Progenitor cell of endocrine pancreas (in vitro differentiated cells): ENCODE measurements around the gene MATN3. TPM values are rescaled to one million over a fixed set of nuclear protein-coding genes. Genes with fewer than 3 reads are reported as not detected.

Source experiments
- DNase-seq: peaks from one replicate; pipeline ENCODE4 v3.0.0; 2021; ENCODE audit warnings: low spot score; ENCODE audit not compliant: unreplicated experiment
- H3K27ac Mint-ChIP-seq: 2 replicates; pipeline ENCODE4 v1.8.0; 2021; ENCODE audit warnings: mild to moderate bottlenecking, moderate library complexity, mixed read lengths
- H3K27me3 Mint-ChIP-seq: 2 replicates; pipeline ENCODE4 v1.8.0; 2021; ENCODE audit warnings: mixed read lengths
- H3K36me3 Mint-ChIP-seq: 2 replicates; pipeline ENCODE4 v1.8.0; 2022; ENCODE audit warnings: mixed read lengths; ENCODE audit not compliant: insufficient read depth
- H3K4me1 Mint-ChIP-seq: 2 replicates; pipeline ENCODE4 v1.8.0; 2021; ENCODE audit warnings: low read depth, mixed read lengths
- H3K4me3 Mint-ChIP-seq: 2 replicates; pipeline ENCODE4 v1.8.0; 2021; ENCODE audit warnings: low read depth, mild to moderate bottlenecking, moderate library complexity, mixed read lengths
- H3K9me3 Mint-ChIP-seq: 2 replicates; pipeline ENCODE4 v1.8.0; 2021; ENCODE audit warnings: low read depth, mixed read lengths
- total RNA-seq: library from RNA; stranded (reverse); gene quantifications from 2 replicates; pipeline ENCODE4 v1.2.1, GENCODE V29; 2021
- TF ChIP-seq, protein P1 (sequence below): fragments of 200-600 bp; sonication (generic); IDR thresholded peaks from one replicate; pipeline ENCODE4 v1.5.0; 2021; ENCODE audit warnings: antibody characterized with exemption, mild to moderate bottlenecking; ENCODE audit not compliant: unreplicated experiment

The MATN3 gene
- total RNA-seq, 1 donor from 2014 or later: 2.5 TPM

DNA sequence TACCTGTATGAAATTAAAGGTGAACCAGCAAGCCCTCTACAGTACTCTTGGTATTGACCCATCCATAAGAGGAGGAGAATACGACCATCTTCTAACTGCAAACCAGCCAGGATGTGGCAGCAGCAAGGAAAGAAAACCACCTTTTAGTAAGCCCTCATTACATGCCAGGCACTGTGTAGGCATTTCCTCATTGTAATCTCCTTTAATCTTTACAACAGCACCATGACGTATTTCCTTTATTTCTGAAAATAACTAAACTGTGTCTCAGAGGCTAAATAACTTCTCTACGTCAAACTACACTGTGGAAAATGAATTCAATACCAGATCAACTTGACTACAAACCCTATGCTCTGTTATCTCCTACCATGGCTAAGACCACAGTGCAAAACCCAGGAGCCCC is 40.8 kb downstream of the MATN3 start:
- TF ChIP-seq, protein P1, sequence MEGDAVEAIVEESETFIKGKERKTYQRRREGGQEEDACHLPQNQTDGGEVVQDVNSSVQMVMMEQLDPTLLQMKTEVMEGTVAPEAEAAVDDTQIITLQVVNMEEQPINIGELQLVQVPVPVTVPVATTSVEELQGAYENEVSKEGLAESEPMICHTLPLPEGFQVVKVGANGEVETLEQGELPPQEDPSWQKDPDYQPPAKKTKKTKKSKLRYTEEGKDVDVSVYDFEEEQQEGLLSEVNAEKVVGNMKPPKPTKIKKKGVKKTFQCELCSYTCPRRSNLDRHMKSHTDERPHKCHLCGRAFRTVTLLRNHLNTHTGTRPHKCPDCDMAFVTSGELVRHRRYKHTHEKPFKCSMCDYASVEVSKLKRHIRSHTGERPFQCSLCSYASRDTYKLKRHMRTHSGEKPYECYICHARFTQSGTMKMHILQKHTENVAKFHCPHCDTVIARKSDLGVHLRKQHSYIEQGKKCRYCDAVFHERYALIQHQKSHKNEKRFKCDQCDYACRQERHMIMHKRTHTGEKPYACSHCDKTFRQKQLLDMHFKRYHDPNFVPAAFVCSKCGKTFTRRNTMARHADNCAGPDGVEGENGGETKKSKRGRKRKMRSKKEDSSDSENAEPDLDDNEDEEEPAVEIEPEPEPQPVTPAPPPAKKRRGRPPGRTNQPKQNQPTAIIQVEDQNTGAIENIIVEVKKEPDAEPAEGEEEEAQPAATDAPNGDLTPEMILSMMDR: no peak
- Mint-ChIP-seq H3K36me3 (peaks cover 10% of the 10 kb centered on the region), H3K4me1 (no peaks in the 10 kb centered on the region), H3K9me3 (no peaks in the 10 kb centered on the region), H3K27ac (no peak overlapping the region), H3K27me3 (no peaks in the 10 kb centered on the region), H3K4me3 (no peak overlapping the region)
- no peak for DNase-seq

GRCh38 chr2:19963386-19963785 is 49.1 kb downstream of the MATN3 start:
- TF ChIP-seq, protein P1: no peak
- Mint-ChIP-seq H3K9me3 (peaks cover 2% of the 10 kb centered on the region), H3K36me3 (peaks cover 18% of the 10 kb centered on the region), H3K27ac (no peak overlapping the region), H3K27me3 (no peaks in the 10 kb centered on the region), H3K4me3 (no peak overlapping the region), H3K4me1 (peaks cover 3% of the 10 kb centered on the region)
- no peak for DNase-seq

- no peaks in the 10 kb centered on the region for H3K27me3 Mint-ChIP-seq
- TF ChIP-seq, protein P1: peak; percentile 82
- no peak overlapping the region for H3K27ac Mint-ChIP-seq
- H3K36me3 Mint-ChIP-seq: peaks cover 5% of the 10 kb centered on the region
- H3K4me3 Mint-ChIP-seq: no peak overlapping the region
- peak; percentile 35 for DNase-seq
- H3K9me3 Mint-ChIP-seq: no peaks in the 10 kb centered on the region
- H3K4me1 Mint-ChIP-seq: no peaks in the 10 kb centered on the region
Observed at GRCh38 chr2:19955544-19956422, 56.7 kb downstream of the MATN3 start.

- Mint-ChIP-seq H3K4me3 (no peak overlapping the region), H3K36me3 (peaks cover 19% of the 10 kb centered on the region), H3K27ac (no peak overlapping the region), H3K9me3 (no peaks in the 10 kb centered on the region), H3K4me1 (peaks cover 6% of the 10 kb centered on the region), H3K27me3 (peaks cover 23% of the 10 kb centered on the region)
- DNase-seq: no peak
- TF ChIP-seq, protein P1: no peak
Observed at GRCh38 chr2:19949071-19949470, 63.4 kb downstream of the MATN3 start.

DNA sequence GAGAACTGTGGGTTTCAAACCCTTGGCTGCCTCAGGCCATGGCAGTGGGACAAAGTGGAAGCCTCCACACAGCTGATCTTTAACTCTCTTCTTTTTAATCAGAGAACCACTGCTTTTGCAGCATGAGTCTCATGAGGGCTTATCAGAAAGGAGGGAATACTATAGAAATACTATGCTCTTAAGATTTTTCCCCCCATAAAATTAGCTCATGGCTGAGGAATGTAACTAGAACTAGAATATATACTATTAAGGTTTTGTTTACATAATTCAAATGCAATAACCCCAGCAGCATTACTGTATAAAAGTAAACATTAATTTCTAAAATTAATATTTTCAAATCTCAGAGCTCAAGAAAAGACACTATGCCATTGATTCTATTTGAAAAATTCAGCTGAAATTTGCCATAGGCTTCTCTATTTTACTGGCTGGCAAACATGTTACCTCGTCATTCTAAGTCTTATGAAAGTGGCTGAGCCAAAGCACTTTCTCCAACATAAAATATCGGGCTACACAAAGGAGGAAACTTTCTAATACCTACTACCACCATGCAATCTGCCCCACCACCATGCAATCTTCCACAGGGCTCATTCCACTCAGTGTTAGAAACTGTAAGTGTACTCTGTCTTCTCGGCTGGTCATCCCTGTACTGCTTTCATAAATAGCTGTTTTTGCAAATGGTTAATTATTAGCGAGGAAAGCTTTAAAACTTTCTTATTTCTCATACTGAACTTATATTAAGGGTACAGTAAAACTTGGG is 65.1 kb downstream of the MATN3 start:
- DNase-seq: no peak
- H3K27me3 Mint-ChIP-seq: peaks cover 29% of the 10 kb centered on the region
- H3K4me1 Mint-ChIP-seq: peaks cover 17% of the 10 kb centered on the region
- peaks cover 15% of the 10 kb centered on the region for H3K36me3 Mint-ChIP-seq
- no peaks in the 10 kb centered on the region for H3K9me3 Mint-ChIP-seq
- TF ChIP-seq, protein P1: no peak
- H3K4me3 Mint-ChIP-seq: no peak overlapping the region
- no peak overlapping the region for H3K27ac Mint-ChIP-seq
